ENCODE results near the gene COL23A1. TPM values are rescaled to one million over a fixed set of nuclear protein-coding genes. Genes with fewer than 3 reads are reported as not detected.
"Not testable (repeated sequence)": the region's sequence is repeated elsewhere in the genome, so short reads cannot be mapped to it uniquely, and the experiment has no call there.

Gene COL23A1
- total and polyA plus RNA-seq, 4 donors: 0.76 to 4.4 (median 1.3) TPM

DNA sequence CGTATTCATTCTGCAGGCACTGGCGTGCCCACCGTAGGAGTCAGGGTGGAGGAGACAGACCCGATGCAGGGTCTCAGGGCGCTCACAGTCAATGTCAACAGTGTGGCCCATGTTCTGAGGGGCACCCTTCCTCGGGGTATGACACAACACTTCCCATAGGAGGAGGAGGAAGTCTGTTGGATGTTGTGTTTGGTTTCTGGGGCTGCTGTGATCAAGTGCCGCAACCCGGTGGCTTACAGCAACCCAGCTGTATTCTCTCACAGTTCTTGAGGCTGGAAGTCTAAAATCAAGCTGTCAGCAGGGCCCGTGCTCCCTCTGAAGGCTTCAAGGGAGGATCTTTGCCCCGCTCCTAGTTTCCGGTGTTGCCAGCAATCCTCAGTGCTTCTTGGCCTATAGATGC is 391.5 kb downstream of the COL23A1 start:
- Histone ChIP-seq H3K9ac (ENCODE audit: insufficient read depth in 1 of 2, low read length in 2 of 2) (no peak overlapping the region), H3K4me1 (ENCODE audit: control insufficient read depth in 5 of 5, insufficient read depth in 5 of 5, low read length in 5 of 5) (peaks cover 0 to 2% (median 1%) of the 10 kb centered on the region in 5 donors), H3K27ac (ENCODE audit: low read depth in 1 of 2, low read length in 1 of 2) (no peak overlapping the region), H3K4me3 (peak overlapping the region; percentile 13), H3K9me3 (ENCODE audit: control insufficient read depth in 4 of 4, insufficient read depth in 3 of 4, low read length in 3 of 4) (no peaks in the 10 kb centered on the region), H3K27me3 (ENCODE audit: control insufficient read depth in 3 of 3, insufficient read depth in 3 of 3, low read length in 2 of 3) (no peaks in the 10 kb centered on the region), H3K36me3 (ENCODE audit: control insufficient read depth in 4 of 4, insufficient read depth in 4 of 4, low read length in 4 of 4) (no peaks in the 10 kb centered on the region)
- DNase-seq (no peak), ATAC-seq (ENCODE audit: insufficient read depth, low FRiP score) (no peak)
- WGBS, 2 donors: 54 to 68% methylated on average over 11 of the region's 11 CpGs
- TF ChIP-seq CTCF (IDR thresholded peaks at IDR 0.05; ENCODE audit: control extremely low read depth, extremely low read depth): no peak

DNA sequence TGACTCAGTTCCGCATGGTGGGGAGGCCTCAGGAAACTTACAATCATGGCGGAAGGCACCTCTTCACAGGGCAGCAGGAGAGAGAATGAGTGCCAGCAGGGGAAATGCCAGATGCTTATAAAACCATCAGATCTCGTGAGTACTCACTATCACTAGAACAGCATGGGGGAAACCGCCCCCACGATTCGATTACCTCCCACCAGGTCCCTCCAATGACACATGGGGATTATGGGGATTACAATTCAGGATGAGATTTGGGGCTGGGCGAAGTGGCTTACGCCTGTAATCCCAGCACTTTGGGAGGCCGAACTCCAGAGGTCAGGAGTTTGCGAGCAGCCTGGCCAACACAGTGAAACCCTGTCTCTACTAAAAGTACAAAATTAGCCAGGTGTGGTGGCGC is 392.0 kb downstream of the COL23A1 start:
- not testable (repeated sequence) for H3K9me3 ChIP-seq (ENCODE audit: control insufficient read depth in 4 of 4, insufficient read depth in 3 of 4, low read length in 3 of 4); ATAC-seq (ENCODE audit: insufficient read depth, low FRiP score); DNase-seq; H3K27ac ChIP-seq (ENCODE audit: low read depth in 1 of 2, low read length in 1 of 2); H3K4me1 ChIP-seq (ENCODE audit: control insufficient read depth in 5 of 5, insufficient read depth in 5 of 5, low read length in 5 of 5); H3K9ac ChIP-seq (ENCODE audit: insufficient read depth in 1 of 2, low read length in 2 of 2); H3K36me3 ChIP-seq (ENCODE audit: control insufficient read depth in 4 of 4, insufficient read depth in 4 of 4, low read length in 4 of 4); H3K4me3 ChIP-seq; H3K27me3 ChIP-seq (ENCODE audit: control insufficient read depth in 3 of 3, insufficient read depth in 3 of 3, low read length in 2 of 3)
- WGBS, 2 donors: 75 to 82% methylated on average over 11 of the region's 11 CpGs

DNA sequence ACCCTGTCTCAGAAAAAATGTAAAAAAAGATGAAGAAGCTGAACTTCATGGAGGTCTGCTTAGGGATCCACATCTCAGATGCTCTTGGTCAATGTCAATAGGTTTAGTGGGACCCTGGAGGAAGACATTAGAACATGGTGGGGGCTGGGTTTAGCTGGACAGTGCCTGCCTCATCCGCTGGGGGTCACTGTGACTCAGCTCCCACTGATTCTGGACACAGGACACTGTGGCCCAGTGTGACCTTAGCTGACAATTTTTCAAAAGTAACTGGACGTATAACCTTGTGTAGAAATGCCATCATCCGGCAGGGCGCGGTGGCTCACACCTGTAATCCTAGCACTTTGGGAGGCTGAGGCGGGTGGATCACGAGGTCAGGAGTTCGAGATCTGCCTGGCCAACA is 393.2 kb downstream of the COL23A1 start:
- 82 to 89% methylated on average over 8 of the region's 8 CpGs for WGBS, 2 donors
- TF ChIP-seq CTCF (IDR thresholded peaks at IDR 0.05; ENCODE audit: control extremely low read depth, extremely low read depth): no peak
- Histone ChIP-seq H3K4me1 (ENCODE audit: control insufficient read depth in 5 of 5, insufficient read depth in 5 of 5, low read length in 5 of 5) (peaks cover 0 to 2% (median 0%) of the 10 kb centered on the region in 5 donors), H3K27ac (ENCODE audit: low read depth in 1 of 2, low read length in 1 of 2) (no peak overlapping the region), H3K4me3 (no peak overlapping the region), H3K27me3 (ENCODE audit: control insufficient read depth in 3 of 3, insufficient read depth in 3 of 3, low read length in 2 of 3) (no peaks in the 10 kb centered on the region), H3K36me3 (ENCODE audit: control insufficient read depth in 4 of 4, insufficient read depth in 4 of 4, low read length in 4 of 4) (no peaks in the 10 kb centered on the region), H3K9me3 (ENCODE audit: control insufficient read depth in 4 of 4, insufficient read depth in 3 of 4, low read length in 3 of 4) (no peaks in the 10 kb centered on the region), H3K9ac (ENCODE audit: insufficient read depth in 1 of 2, low read length in 2 of 2) (no peak overlapping the region)
- DNase-seq (no peak), ATAC-seq (ENCODE audit: insufficient read depth, low FRiP score) (no peak)

DNA sequence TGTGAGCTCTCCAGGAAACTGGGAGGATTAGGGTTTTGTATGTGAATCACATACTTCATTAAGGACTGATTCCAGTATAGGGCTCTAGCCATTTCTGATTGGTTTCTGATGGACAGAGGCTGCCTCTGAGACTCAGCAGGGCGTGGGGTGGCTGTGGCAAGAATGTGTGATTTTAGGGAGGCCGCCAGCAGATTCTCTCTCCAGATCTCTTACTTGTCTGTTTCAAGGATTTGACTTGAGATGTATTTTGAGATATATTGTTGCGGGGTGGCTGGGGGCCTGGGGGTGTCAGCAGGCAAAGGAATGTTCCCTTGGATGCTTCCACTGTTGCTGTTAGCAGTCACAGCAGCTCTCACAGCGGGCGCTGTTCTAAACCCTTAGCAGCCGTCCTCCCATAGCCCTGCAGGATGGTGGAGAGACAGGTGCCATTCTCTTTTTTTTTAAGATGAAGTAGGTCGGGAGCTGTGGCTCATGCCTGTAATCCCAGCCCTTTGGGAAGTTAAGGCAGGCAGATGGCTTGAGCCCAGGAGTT is 393.8 kb downstream of the COL23A1 start:
- Histone ChIP-seq H3K27ac (ENCODE audit: low read depth in 1 of 2, low read length in 1 of 2) (no peak overlapping the region), H3K4me3 (no peak overlapping the region), H3K36me3 (ENCODE audit: control insufficient read depth in 4 of 4, insufficient read depth in 4 of 4, low read length in 4 of 4) (no peaks in the 10 kb centered on the region), H3K4me1 (ENCODE audit: control insufficient read depth in 5 of 5, insufficient read depth in 5 of 5, low read length in 5 of 5) (no peaks in the 10 kb centered on the region), H3K9ac (ENCODE audit: insufficient read depth in 1 of 2, low read length in 2 of 2) (no peak overlapping the region), H3K27me3 (ENCODE audit: control insufficient read depth in 3 of 3, insufficient read depth in 3 of 3, low read length in 2 of 3) (no peaks in the 10 kb centered on the region), H3K9me3 (ENCODE audit: control insufficient read depth in 4 of 4, insufficient read depth in 3 of 4, low read length in 3 of 4) (no peaks in the 10 kb centered on the region)
- no peak for DNase-seq
- ATAC-seq (ENCODE audit: insufficient read depth, low FRiP score): no peak
- WGBS, 2 donors: 83 to 88% methylated on average over 7 of the region's 7 CpGs
- TF ChIP-seq CTCF (IDR thresholded peaks at IDR 0.05; ENCODE audit: control extremely low read depth, extremely low read depth): no peak
